ENCODE measurements around the gene MOB3A.

The MOB3A gene

DNA sequence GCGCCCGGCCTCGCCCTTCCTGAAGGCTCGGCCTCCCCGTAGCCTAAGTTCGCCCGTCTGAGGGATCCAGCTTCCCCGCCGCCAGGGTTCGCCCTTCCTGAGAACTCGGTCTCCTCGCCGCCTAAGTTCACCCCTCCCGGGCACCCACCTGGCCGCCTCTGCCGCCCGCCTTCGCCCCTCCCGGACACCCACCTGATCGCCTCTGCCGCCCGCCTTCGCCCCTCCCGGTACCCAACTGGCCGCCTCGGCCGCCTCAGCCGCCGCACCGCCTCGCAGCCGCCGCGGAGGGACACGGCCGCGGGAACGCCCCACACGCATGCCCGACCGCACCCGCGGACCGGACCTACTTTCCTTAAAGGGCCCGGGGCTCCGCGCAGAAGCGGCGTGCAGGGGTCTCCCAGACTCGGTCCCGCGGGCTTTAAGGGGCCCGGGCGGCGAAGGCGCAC, at the start of gene MOB3A:
TSS of gene MOB3A (minus strand) at position 293 of the 446 bp plus-strand sequence. CDS start 17,766 bp downstream, outside the sequence.
- DNase-seq (ENCODE audit: low read depth) = peak; percentile 95
- H3K4me3 ChIP-seq (ENCODE audit: low read length) = peak within 1 kb of the TSS; percentile 62
- TF ChIP-seq, protein P1, sequence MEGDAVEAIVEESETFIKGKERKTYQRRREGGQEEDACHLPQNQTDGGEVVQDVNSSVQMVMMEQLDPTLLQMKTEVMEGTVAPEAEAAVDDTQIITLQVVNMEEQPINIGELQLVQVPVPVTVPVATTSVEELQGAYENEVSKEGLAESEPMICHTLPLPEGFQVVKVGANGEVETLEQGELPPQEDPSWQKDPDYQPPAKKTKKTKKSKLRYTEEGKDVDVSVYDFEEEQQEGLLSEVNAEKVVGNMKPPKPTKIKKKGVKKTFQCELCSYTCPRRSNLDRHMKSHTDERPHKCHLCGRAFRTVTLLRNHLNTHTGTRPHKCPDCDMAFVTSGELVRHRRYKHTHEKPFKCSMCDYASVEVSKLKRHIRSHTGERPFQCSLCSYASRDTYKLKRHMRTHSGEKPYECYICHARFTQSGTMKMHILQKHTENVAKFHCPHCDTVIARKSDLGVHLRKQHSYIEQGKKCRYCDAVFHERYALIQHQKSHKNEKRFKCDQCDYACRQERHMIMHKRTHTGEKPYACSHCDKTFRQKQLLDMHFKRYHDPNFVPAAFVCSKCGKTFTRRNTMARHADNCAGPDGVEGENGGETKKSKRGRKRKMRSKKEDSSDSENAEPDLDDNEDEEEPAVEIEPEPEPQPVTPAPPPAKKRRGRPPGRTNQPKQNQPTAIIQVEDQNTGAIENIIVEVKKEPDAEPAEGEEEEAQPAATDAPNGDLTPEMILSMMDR (IDR thresholded peaks at IDR 0.05; ENCODE audit: insufficient read depth, low read depth, low read length, missing control alignments) = peak; percentile 42

DNA sequence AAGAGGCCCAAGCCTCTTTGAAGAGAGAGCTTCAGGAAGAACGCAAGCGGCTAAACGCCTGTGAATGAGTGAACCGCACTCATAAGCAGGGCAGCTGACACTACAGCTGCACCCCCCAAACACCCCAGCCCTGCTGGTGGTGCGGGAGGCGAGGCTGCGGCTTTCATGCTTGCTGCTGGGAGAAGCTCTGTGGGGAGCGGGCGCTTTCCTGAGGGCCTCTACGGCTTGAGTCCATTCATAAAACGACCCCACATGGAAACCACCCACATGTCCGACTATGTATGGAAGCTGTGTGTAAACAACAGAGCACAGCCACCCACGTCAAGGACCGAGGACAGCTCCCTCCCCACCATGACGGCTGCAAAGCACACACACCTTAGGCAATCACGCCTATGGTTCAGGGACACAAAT, 49.7 kb upstream of the MOB3A start:
- TF ChIP-seq, protein P1 (IDR thresholded peaks at IDR 0.05; ENCODE audit: insufficient read depth, low read depth, low read length, missing control alignments) = no peak
- DNase-seq (ENCODE audit: low read depth) = no peak
- H3K4me3 ChIP-seq (ENCODE audit: low read length) = no peak overlapping the region

DNA sequence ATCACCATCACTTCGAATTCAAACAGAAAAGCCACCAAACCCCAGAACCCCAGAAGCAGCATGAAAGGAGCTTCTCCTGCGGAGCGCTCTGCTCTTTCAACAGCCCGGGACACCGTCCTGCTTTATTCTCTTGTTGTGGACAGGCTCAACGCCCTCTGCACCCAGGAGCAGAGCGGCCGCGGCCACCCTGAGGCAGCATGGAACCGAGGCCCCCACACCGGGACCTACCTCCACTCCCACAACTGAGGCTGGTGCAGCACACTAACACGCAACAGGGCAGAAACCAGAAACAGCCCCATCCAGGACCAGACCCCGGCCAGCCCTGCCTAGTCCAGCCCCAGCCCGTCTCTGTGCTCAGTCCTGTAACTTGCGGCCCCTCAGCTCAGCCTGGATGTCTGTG, 48.1 kb upstream of the MOB3A start:
- H3K4me3 ChIP-seq (ENCODE audit: low read length) = no peak overlapping the region
- TF ChIP-seq, protein P1 (IDR thresholded peaks at IDR 0.05; ENCODE audit: insufficient read depth, low read depth, low read length, missing control alignments) = no peak
- DNase-seq (ENCODE audit: low read depth) = no peak

DNA sequence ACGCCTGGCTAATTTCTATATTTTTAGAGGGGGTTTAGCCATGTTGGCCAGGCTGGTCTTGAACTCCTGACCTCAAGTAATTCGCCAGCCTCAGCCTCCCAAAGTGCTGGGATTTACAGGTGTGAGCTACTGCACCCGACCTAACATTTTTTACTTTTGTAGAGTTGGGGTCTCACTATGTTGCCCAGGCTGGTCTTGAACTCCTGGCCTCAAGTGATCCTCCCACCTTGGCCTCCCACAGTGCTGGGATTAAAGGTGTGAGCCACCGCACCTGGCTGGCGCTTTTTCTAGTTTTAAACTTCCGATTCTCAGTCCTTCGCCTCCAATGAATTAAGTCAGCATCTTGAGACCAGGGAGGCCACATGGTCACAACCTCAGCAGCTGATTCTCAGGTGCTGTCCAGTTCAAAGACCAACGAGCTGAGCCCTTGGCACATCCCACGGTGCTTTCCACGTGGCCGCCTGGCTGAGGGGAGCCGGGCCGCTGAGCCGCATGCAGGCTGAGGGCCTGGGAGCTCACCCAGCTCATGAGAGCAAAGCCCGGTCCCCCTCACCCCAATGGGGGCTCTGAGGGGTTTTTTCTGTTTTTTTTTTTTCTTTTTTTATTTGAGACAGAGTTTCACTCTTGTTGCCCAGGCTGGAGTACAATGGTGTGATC, 46.2 kb upstream of the MOB3A start:
- H3K4me3 ChIP-seq (ENCODE audit: low read length) = no peak overlapping the region
- DNase-seq (ENCODE audit: low read depth) = no peak
- TF ChIP-seq, protein P1 (IDR thresholded peaks at IDR 0.05; ENCODE audit: insufficient read depth, low read depth, low read length, missing control alignments) = no peak

DNA sequence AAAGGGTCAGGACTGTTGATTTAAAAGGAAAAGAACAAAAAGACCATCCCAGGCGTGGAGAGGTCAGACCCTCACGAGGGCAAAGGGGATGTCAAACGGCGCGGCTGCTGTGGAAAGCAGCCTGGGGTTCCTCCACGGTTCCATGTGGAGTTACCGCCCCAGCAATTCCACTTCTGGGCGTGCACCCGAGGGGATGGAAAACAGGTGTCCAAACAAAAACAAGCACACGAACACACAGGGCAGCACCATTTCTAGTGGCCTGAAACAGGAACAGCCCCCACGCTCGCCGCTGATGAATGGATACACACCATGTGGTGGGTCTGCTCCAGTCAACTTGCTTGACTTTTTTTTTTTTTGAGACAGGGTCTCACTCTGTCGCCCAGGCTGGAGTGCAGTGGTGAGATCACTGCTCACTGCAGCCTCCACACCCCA, 44.0 kb upstream of the MOB3A start:
- DNase-seq (ENCODE audit: low read depth) = no peak
- TF ChIP-seq, protein P1 (IDR thresholded peaks at IDR 0.05; ENCODE audit: insufficient read depth, low read depth, low read length, missing control alignments) = no peak
- H3K4me3 ChIP-seq (ENCODE audit: low read length) = no peak overlapping the region

DNA sequence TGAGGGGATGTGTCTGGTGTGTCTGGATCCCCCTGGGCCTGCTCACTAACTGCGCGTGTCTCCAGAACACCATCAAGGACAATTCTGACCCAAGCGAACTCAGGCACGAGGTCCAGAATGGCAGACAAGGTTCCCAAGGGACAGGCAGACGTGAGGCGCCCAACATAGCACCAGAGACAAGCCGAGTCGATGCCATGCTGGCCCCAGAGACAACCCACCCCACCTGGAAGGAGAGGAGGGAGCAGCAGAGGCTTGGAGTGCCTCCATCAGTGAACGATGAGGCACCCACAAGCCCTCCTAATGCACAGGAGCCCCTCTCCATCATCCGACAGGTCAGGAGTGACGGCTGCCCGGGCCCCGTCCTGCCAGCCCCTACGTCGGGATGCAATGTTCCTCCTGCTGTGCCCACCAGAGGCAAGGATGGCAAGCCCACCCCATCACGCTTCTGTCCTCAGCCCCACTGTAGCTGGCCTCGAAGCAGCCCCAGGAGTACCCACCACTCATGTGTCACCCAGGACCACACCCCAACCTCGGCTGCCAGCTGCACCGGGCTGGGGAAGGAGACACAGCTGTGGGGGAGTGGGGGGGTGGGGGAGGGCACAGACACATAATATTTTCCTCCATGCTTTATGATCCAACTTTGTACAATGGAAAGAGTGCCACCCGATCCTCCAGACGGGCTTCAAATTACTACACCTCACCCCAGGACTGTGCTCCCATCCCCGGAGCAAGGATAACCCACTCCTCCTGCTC, 43.4 kb upstream of the MOB3A start:
- TF ChIP-seq, protein P1 (IDR thresholded peaks at IDR 0.05; ENCODE audit: insufficient read depth, low read depth, low read length, missing control alignments) = no peak
- no peak overlapping the region for H3K4me3 ChIP-seq (ENCODE audit: low read length)
- no peak for DNase-seq (ENCODE audit: low read depth)

All from epithelial cell of esophagus (primary cell).